ENCODE data around the gene SLC35F3.

- TF ChIP-seq CTCF (IDR thresholded peaks at IDR 0.05), result no peak
- no peak for TF ChIP-seq USF1 (IDR thresholded peaks at IDR 0.05; ENCODE audit: borderline replicate concordance, low read depth)
- no peak for TF ChIP-seq IRF3 (IDR thresholded peaks at IDR 0.05; ENCODE audit: low read depth, low read length)
- TF ChIP-seq NFIC (IDR thresholded peaks at IDR 0.05; ENCODE audit: borderline replicate concordance), result no peak
- no peak for TF ChIP-seq MXI1 (IDR thresholded peaks at IDR 0.05; ENCODE audit: low read depth, low read length)
- no peak for TF ChIP-seq RAD21 (IDR thresholded peaks at IDR 0.05; ENCODE audit: low read length)
- TF ChIP-seq GATA2 (CRISPR knock-in tag; IDR thresholded peaks at IDR 0.05), result no peak
- no peak for TF ChIP-seq POLR2AphosphoS5 (IDR thresholded peaks at IDR 0.05; ENCODE audit: low read depth, low read length)
- no peak for TF ChIP-seq EZH2phosphoT487 (IDR thresholded peaks at IDR 0.05; ENCODE audit: borderline replicate concordance, low read depth)
- no peak for TF ChIP-seq SIN3A (IDR thresholded peaks at IDR 0.05; ENCODE audit: borderline replicate concordance, low read depth, low read length)
- no peak for TF ChIP-seq FOXM1 (IDR thresholded peaks at IDR 0.05; ENCODE audit: low read depth)
- no peak for TF ChIP-seq PBX3 (IDR thresholded peaks at IDR 0.05)
These were observed 45.0 kb upstream of the SLC35F3 start for GRCh38 chr1:233859446-233859845.

Measured in SK-N-SH (cell line).